Mesenteric fat pad (tissue), 1 donor: Measurements from ENCODE around the gene NPTXR. TPM values are rescaled to one million over a fixed set of nuclear protein-coding genes. Genes with fewer than 3 reads are reported as not detected.

Source experiments
- DNase-seq: peaks from one replicate; pipeline ENCODE4 v3.0.0-alpha.2; 2020; ENCODE audit warnings: low spot score
- total RNA-seq: library from RNA; stranded (reverse); fragmentation: NEBNext Ultra II Directional; extraction: Animal tissue kit (Norgen Biotek cat#: 25700); gene quantifications from one replicate; pipeline ENCODE4 v1.2.1, GENCODE V29; 2021
- donor health status: DM: yes; HTN: yes; CAD: no.

NPTXR gene
- total RNA-seq, 1 donor from 2014 or later, result 5.5 TPM

- DNase-seq, result no peak
Measured at GRCh38 chr22:38774496-38775166, 69.2 kb downstream of the NPTXR start.

GRCh38 chr22:38773363-38773946 is 70.4 kb downstream of the NPTXR start:
- DNase-seq, result no peak

GRCh38 chr22:38772623-38772873 is 71.3 kb downstream of the NPTXR start:
- no peak for DNase-seq

- DNase-seq, result no peak
Measured at GRCh38 chr22:38770257-38770949, 73.4 kb downstream of the NPTXR start.

Other genes starting within 250 kb of the NPTXR start
- 0.22 TPM for gene FAM227A, start 187.6 kb downstream of the NPTXR start, total RNA-seq
- gene CBY1, start 187.4 kb downstream of the NPTXR start, total RNA-seq, result 18.9 TPM
- gene TOMM22, start 162.1 kb downstream of the NPTXR start, total RNA-seq, result 71.1 TPM
- 53.8 TPM for gene JOSD1, start 143.1 kb downstream of the NPTXR start, total RNA-seq
- gene GTPBP1, start 138.1 kb downstream of the NPTXR start, total RNA-seq, result 40.4 TPM
- 286 TPM for gene SUN2, start 88.0 kb downstream of the NPTXR start, total RNA-seq
- 7.2 TPM for gene DNAL4, start 49.9 kb downstream of the NPTXR start, total RNA-seq
- 57.4 TPM for gene CBX6, start 28.2 kb upstream of the NPTXR start, total RNA-seq
- 17.5 TPM for gene APOBEC3A, start 113.6 kb upstream of the NPTXR start, total RNA-seq
- gene APOBEC3B, start 138.3 kb upstream of the NPTXR start, total RNA-seq, result 0.58 TPM
- gene APOBEC3C, start 170.2 kb upstream of the NPTXR start, total RNA-seq, result 13.3 TPM
- gene APOBEC3D, start 177.1 kb upstream of the NPTXR start, total RNA-seq, result 3.2 TPM
- gene APOBEC3F, start 196.8 kb upstream of the NPTXR start, total RNA-seq, result 2.5 TPM
- 6.4 TPM for gene APOBEC3G, start 233.2 kb upstream of the NPTXR start, total RNA-seq